AG04449 (cell line): ENCODE results near the gene RBMS3.
A peak's percentile ranks its signal among the peaks of the same experiment; 100 is the strongest.

Experiments used
- CTCF ChIA-PET: fragments of 350-600 bp; formaldehyde crosslinking; extraction: SDS; loops from one replicate; lab custom pipeline; 2021; ENCODE audit warnings: antibody characterized with exemption; lab: Yijun Ruan, JAX
- POLR2A ChIA-PET: fragments of 400-600, 350-600 bp; formaldehyde crosslinking; extraction: SDS; loops from one replicate; lab custom pipeline; 2020; ENCODE audit warnings: antibody characterized with exemption, inconsistent platforms; lab: Yijun Ruan, JAX
- DNase-seq: peaks from one replicate; pipeline ENCODE4 v3.0.0-alpha.2; 2010; ENCODE audit warnings: low read depth, low spot score
- H3K4me3 ChIP-seq: 2 replicates; pipeline ENCODE4 v1.5.1; 2011; ENCODE audit warnings: low read depth, mild to moderate bottlenecking, control low read depth, low read length
- CTCF ChIP-seq: IDR thresholded peaks from one replicate; pipeline ENCODE4 v1.5.1; 2011; ENCODE audit warnings: mild to moderate bottlenecking, moderate library complexity, low read length, control low read depth, inconsistent platforms; ENCODE audit not compliant: insufficient read depth; ENCODE audit errors: missing control alignments

Gene RBMS3

GRCh38 chr3:29478611-29479010 lies 197.7 kb downstream of the RBMS3 start:
- TF ChIP-seq CTCF, result no peak
- no peak overlapping the region for H3K4me3 ChIP-seq
- peak; percentile 63 for DNase-seq
- ChIA-PET CTCF (interaction anchor here (1.3 to 1.4 kb wide), 2 partner anchors 11 to 198 kb away, joined by 3 to 4 read pairs; partner anchors contain the start of gene RBMS3), POLR2A (interaction anchor here (0.7 to 1.2 kb wide), 2 partner anchors 11 to 242 kb away, joined by 3 read pairs; no protein-coding TSS in a partner anchor)

GRCh38 chr3:29481249-29481648 lies 200.4 kb downstream of the RBMS3 start:
- no peak overlapping the region for H3K4me3 ChIP-seq
- TF ChIP-seq CTCF, result no peak
- ChIA-PET CTCF (no interaction called here), POLR2A (no interaction called here)
- no peak for DNase-seq

- CTCF ChIA-PET, result no interaction called here
Measured at GRCh38 chr3:29481969-29482767, 201.3 kb downstream of the RBMS3 start.

DNA sequence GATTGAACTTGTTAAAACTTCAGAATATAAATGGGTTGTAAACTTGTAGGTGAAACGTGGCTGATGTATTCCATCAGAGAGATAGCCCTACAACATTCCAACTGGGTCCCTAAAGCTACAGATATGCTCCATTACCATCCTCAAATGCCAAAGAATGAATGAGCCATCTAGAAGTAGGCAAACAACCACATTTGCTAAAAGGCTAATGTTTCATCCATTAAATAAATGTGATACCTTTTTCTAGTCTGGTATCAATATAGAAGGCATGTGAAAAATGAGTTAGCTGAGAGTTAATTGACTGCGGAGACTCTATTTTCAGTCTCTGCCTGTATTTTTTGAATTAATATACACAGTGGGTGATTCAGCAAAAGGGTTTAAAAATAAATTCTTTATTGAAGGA lies 203.8 kb downstream of the RBMS3 start:
- TF ChIP-seq CTCF, result no peak
- H3K4me3 ChIP-seq, result no peak overlapping the region
- no peak for DNase-seq
- POLR2A ChIA-PET, result no interaction called here
- CTCF ChIA-PET, result interaction anchor here (0.9 to 1.2 kb wide), 2 partner anchors 8 to 341 kb away, joined by 3 read pairs; no protein-coding TSS in a partner anchor

More at GRCh38 chr3:29481969-29482767, 201.3 kb downstream of the RBMS3 start:
- POLR2A ChIA-PET, result no interaction called here
- no peak overlapping the region for H3K4me3 ChIP-seq
- DNase-seq, result no peak
- TF ChIP-seq CTCF, result no peak

DNA sequence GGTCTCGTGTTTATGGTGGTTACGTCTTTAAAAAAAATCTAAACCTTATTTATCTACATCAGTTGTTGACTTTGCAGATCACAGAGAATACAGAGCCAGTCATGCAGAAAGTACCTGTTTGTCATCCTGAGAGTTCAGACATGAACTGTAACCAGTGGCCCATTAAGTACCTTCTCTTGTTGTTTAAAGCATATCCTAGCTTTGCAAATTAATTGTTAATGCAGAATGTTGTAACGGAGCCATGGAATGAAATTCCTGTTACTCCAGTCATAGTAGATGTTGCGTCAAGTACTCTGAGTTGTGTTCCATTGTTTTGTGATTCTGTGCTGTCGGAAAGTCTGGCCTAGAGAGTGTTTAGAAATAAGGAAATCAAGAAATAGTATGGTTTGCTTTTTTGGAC lies 205.2 kb downstream of the RBMS3 start:
- H3K4me3 ChIP-seq, result no peak overlapping the region
- no peak for TF ChIP-seq CTCF

DNA sequence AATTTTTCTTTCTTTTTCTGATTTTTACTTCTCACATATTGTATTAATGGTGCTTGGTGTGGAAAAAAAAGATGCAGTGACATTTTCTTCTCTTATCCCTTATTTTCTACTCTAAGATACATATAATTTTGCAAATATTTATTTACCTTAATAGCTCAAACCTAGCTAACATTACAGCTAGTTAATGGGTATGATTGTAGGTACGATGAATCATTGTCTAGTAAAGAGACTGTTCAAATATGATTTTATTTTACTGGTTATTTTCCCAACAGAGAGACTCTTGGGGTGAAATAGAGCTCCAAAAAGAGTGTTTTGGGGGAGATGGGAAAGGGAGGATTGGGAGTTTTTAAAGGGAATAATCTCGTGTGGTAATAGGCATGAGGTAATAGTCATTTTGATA lies 206.0 kb downstream of the RBMS3 start:
- POLR2A ChIA-PET, result no interaction called here
- H3K4me3 ChIP-seq, result no peak overlapping the region
- no peak for DNase-seq
- TF ChIP-seq CTCF, result no peak
- CTCF ChIA-PET, result interaction anchor here (1.7 kb wide), 1 partner anchor 10 kb away, joined by 5 read pairs; no protein-coding TSS in a partner anchor

More for the DNA sequence above, 205.2 kb downstream of the RBMS3 start:
- DNase-seq, result no peak
- POLR2A ChIA-PET, result no interaction called here
- CTCF ChIA-PET, result no interaction called here
